Measurements from ENCODE around the gene GLTPD2. TPM values are rescaled to one million over a fixed set of nuclear protein-coding genes. Genes with fewer than 3 reads are reported as not detected.

GLTPD2 gene
- total and polyA plus RNA-seq, 2 donors (not counting 3 experiments of a cell fraction or from before 2014, with no cell fraction given), result not detected

DNA sequence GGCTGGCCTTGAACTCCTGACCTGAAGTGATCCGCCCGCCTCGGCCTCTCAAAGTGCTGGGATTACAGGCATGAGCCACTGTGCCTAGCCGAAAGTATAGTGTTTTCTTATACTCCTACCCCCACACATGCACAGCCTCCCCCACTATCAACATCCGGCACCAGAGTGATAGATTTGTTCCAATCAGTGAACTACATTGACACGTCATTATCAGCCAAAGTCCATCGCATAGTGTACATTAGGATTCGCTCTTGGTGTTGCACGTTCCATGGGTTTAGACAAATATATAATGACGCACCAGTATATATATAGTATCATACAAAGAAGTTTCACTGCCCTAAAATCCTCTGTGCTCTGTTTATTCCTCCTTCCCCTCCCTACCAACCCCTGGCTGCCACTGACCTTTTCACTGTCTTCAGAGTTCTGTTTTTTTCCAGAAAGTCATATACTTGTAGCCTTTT lies 29.0 kb upstream of the GLTPD2 start:
- BruUV-seq (replicated peaks), result no TSS peak
- dilution Hi-C loops (cut with MboI; ENCODE audit: extremely low pct_ligation_motif_present, low sequenced_read_pairs) (no loop called here), intact Hi-C loops (cut with micrococcal nuclease) (no loop called here)
- H3K4me2 ChIP-seq (ENCODE audit: insufficient read depth, low read length), result no peak overlapping the region
- H2AFZ ChIP-seq (ENCODE audit: low read depth, low read length), result no peak overlapping the region
- ChIA-PET CTCF (no interaction called here), POLR2A (no interaction called here)
- DNase-seq (ENCODE audit: low read depth, low spot score), result no peak
- H3K36me3 ChIP-seq (ENCODE audit: control insufficient read depth in 2 of 2, extremely low read depth in 1 of 2, insufficient read depth in 2 of 2, low read length in 2 of 2), result no peaks in the 10 kb centered on the region
- no peak overlapping the region for H3K4me3 ChIP-seq (replicated peaks in 1 of 3; ENCODE audit: insufficient read depth in 1 of 3, low read depth in 1 of 3, low read length in 3 of 3)
- no peak for TF ChIP-seq FOS (IDR thresholded peaks at IDR 0.05; ENCODE audit: borderline replicate concordance, insufficient read depth, low read length)
- no peak for TF ChIP-seq GATA2 (IDR thresholded peaks at IDR 0.05; ENCODE audit: insufficient read depth, insufficient read length, low read depth, low read length)
- no peak for TF ChIP-seq POLR2A (IDR thresholded peaks at IDR 0.05; ENCODE audit: low read depth, low read length)
- no peak for TF ChIP-seq MYC (IDR thresholded peaks at IDR 0.05; ENCODE audit: low read depth, low read length)
- TF ChIP-seq, protein P1, sequence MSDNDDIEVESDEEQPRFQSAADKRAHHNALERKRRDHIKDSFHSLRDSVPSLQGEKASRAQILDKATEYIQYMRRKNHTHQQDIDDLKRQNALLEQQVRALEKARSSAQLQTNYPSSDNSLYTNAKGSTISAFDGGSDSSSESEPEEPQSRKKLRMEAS (IDR thresholded peaks at IDR 0.05; ENCODE audit: insufficient read depth, insufficient read length), result no peak
- no peak for TF ChIP-seq JUN (IDR thresholded peaks at IDR 0.05; ENCODE audit: borderline replicate concordance, insufficient read depth, insufficient read length, low read depth)
- TF ChIP-seq POLR2AphosphoS5 (IDR thresholded peaks at IDR 0.05; ENCODE audit: insufficient read depth, low read depth, low read length), result no peak
- no peak overlapping the region for H3K9ac ChIP-seq (replicated peaks; ENCODE audit: extremely low read depth, insufficient read depth, low read length)
- H3K27me3 ChIP-seq (ENCODE audit: control insufficient read depth in 2 of 2, insufficient read depth in 2 of 2, low read length in 2 of 2), result peaks cover 7 to 9% of the 10 kb centered on the region in 2 experiments
- H3K4me1 ChIP-seq (ENCODE audit: control insufficient read depth, extremely low read depth, insufficient read depth, low read length), result no peaks in the 10 kb centered on the region
- no peaks in the 10 kb centered on the region for H3K9me3 ChIP-seq (replicated peaks; ENCODE audit: control insufficient read depth, insufficient read depth, low read length)
- FAIRE-seq, result no peak
- no peaks in the 10 kb centered on the region for H4K20me1 ChIP-seq (replicated peaks; ENCODE audit: control insufficient read depth, extremely low read depth, insufficient read depth, low read length)
- H3K9me1 ChIP-seq (replicated peaks; ENCODE audit: control insufficient read depth, extremely low read depth, insufficient read depth, low read length), result no peaks in the 10 kb centered on the region
- no peaks in the 10 kb centered on the region for H3K79me2 ChIP-seq (ENCODE audit: control insufficient read depth, insufficient read depth, low read length)
- no peak overlapping the region for H3K27ac ChIP-seq (ENCODE audit: insufficient read depth, low read depth, low read length)

DNA sequence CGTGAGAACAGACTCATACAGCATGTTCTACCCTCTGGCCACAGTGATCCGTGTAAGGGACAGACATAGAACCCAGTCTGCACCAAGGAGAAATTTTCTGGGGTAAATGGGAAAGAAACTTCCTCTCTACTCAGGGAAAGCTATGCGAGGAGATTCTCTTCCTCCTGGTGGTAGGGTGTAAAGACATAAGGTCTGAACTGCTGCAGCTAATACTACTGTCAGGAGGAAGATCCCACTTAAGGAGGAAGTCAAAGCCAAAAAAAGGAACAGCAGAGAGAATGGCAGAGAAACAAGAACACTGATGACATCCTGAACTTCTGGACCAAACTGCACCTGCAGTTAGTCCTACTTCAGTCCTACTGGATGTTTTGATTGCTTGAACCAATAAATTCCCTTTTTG lies 24.2 kb upstream of the GLTPD2 start:
- TF ChIP-seq CTCF (IDR thresholded peaks at IDR 0.05; ENCODE audit: extremely low read depth in 1 of 2, insufficient read depth in 1 of 2, low read depth in 1 of 2, low read length in 2 of 2), result no peak
- TF ChIP-seq, protein P1 (IDR thresholded peaks at IDR 0.05; ENCODE audit: insufficient read depth, insufficient read length), result no peak
- TF ChIP-seq POLR2AphosphoS5 (IDR thresholded peaks at IDR 0.05; ENCODE audit: insufficient read depth, low read depth, low read length), result no peak
- TF ChIP-seq FOS (IDR thresholded peaks at IDR 0.05; ENCODE audit: borderline replicate concordance, insufficient read depth, low read length), result no peak
- TF ChIP-seq MYC (IDR thresholded peaks at IDR 0.05; ENCODE audit: low read depth, low read length), result no peak
- no peak for TF ChIP-seq GATA2 (IDR thresholded peaks at IDR 0.05; ENCODE audit: insufficient read depth, insufficient read length, low read depth, low read length)
- TF ChIP-seq EZH2 (IDR thresholded peaks at IDR 0.05; ENCODE audit: borderline replicate concordance, low read depth, low read length, severe bottlenecking), result no peak
- no peak for TF ChIP-seq JUN (IDR thresholded peaks at IDR 0.05; ENCODE audit: borderline replicate concordance, insufficient read depth, insufficient read length, low read depth)
- TF ChIP-seq POLR2A (IDR thresholded peaks at IDR 0.05; ENCODE audit: low read depth, low read length), result no peak
- ChIA-PET CTCF (interaction anchor here (1.4 kb wide), 1 partner anchor 16 kb away, joined by 3 read pairs; no protein-coding TSS in a partner anchor), POLR2A (no interaction called here)
- DNase-seq (ENCODE audit: low read depth, low spot score) (no peak), FAIRE-seq (no peak)
- dilution Hi-C loops (cut with MboI; ENCODE audit: extremely low pct_ligation_motif_present, low sequenced_read_pairs), result no loop called here
- no peaks in the 10 kb centered on the region for H3K9me1 ChIP-seq (replicated peaks; ENCODE audit: control insufficient read depth, extremely low read depth, insufficient read depth, low read length)
- no peak overlapping the region for H3K9ac ChIP-seq (replicated peaks; ENCODE audit: extremely low read depth, insufficient read depth, low read length)
- no peaks in the 10 kb centered on the region for H3K9me3 ChIP-seq (replicated peaks; ENCODE audit: control insufficient read depth, insufficient read depth, low read length)
- intact Hi-C loops (cut with micrococcal nuclease), result no loop called here
- no peaks in the 10 kb centered on the region for H3K36me3 ChIP-seq (ENCODE audit: control insufficient read depth in 2 of 2, extremely low read depth in 1 of 2, insufficient read depth in 2 of 2, low read length in 2 of 2)
- H2AFZ ChIP-seq (ENCODE audit: low read depth, low read length), result no peak overlapping the region
- no peaks in the 10 kb centered on the region for H4K20me1 ChIP-seq (replicated peaks; ENCODE audit: control insufficient read depth, extremely low read depth, insufficient read depth, low read length)
- no peaks in the 10 kb centered on the region for H3K4me1 ChIP-seq (ENCODE audit: control insufficient read depth, extremely low read depth, insufficient read depth, low read length)
- no TSS peak for BruUV-seq (replicated peaks)
- no peak overlapping the region for H3K27ac ChIP-seq (ENCODE audit: insufficient read depth, low read depth, low read length)
- no peaks in the 10 kb centered on the region for H3K79me2 ChIP-seq (ENCODE audit: control insufficient read depth, insufficient read depth, low read length)
- peaks cover 4 to 6% of the 10 kb centered on the region in 2 experiments for H3K27me3 ChIP-seq (ENCODE audit: control insufficient read depth in 2 of 2, insufficient read depth in 2 of 2, low read length in 2 of 2)
- H3K4me2 ChIP-seq (ENCODE audit: insufficient read depth, low read length), result no peak overlapping the region
- no peak overlapping the region for H3K4me3 ChIP-seq (replicated peaks in 1 of 3; ENCODE audit: insufficient read depth in 1 of 3, low read depth in 1 of 3, low read length in 3 of 3)

Measured in endothelial cell of umbilical vein (primary cell).